Stimulated activated CD4-positive, alpha-beta T cell treated with anti-CD3 and anti-CD28 coated beads, TNF-alpha, amount 100 ng/mL, for 1 hour (primary cell): ENCODE measurements around the gene KRTAP10-3.
"Not testable (repeated sequence)": the region's sequence is repeated elsewhere in the genome, so short reads cannot be mapped to it uniquely, and the experiment has no call there.

Source experiments
- DNase-seq, 3 donors: peaks; one replicate each; pipeline ENCODE4 v3.0.0-alpha.2; 2020; ENCODE audit warnings: low read depth in 3 of 3, low spot score in 1 of 3

KRTAP10-3 gene, protein sequence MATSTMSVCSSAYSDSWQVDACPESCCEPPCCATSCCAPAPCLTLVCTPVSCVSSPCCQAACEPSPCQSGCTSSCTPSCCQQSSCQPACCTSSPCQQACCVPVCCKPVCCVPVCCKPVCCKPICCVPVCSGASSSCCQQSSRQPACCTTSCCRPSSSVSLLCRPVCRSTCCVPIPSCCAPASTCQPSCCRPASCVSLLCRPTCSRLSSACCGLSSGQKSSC

DNA sequence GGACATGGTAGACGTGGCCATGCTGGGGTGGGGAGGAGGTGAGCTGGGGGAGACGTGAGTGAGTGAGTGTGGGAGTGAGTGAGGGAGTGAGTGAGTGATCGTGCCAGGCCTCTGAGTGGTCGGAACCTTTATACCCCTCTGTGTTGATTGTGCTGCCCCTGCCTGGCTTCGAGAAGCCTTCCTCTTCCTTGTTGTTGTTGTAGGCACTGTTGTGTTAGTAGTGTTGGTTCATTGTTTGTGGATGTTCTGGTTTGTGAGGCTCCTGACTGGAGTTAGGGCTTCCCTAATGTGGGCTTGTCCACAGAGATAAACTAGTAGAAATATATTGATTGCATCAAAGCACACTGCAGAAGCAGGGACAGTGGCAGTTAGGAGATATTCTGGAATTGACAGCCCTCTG, at the start of gene KRTAP10-3:
TSS of gene KRTAP10-3 (minus strand) at position 101 of the 400 bp plus-strand sequence. CDS start at position 21, 80 bp downstream.
- DNase-seq: no peak

DNA sequence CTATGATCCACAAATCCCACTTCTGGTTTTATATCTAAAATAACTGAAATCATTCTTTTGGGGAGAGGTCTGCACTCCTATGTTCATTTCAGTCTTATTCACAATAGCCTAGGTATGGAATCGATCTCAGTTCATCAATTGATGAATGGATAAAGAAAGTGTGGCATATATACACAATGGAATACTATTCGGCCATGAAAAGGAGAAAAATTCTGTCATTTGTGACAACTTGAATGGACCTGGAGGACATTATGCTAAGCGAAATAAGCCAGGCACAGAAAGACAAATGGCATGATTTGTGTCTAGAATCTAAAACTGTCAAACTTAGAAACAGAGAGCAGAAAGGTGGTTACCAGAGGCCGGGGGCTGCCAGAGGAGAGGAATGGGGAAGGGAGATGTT, 47.9 kb upstream of the KRTAP10-3 start:
- DNase-seq: no peak

DNA sequence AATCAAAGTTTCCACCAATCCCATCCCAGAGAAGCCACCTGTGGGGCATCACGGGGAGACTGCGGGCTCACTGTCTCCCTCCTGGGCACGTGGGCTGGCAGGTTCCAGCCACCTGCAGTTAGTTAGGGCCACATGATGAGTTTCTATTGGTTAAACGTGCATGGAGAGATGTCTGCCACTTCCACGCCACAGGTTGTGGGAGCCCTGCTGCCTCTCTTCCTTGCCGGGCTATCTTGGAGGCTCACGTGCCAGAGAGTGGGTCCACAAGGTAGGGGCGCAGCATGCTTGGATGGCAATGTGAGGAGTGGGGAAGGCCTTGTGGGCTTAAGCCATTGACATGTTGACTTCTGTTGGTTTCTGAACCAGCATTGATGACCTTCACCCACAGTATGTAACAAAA, 45.3 kb upstream of the KRTAP10-3 start:
- DNase-seq: no peak

DNA sequence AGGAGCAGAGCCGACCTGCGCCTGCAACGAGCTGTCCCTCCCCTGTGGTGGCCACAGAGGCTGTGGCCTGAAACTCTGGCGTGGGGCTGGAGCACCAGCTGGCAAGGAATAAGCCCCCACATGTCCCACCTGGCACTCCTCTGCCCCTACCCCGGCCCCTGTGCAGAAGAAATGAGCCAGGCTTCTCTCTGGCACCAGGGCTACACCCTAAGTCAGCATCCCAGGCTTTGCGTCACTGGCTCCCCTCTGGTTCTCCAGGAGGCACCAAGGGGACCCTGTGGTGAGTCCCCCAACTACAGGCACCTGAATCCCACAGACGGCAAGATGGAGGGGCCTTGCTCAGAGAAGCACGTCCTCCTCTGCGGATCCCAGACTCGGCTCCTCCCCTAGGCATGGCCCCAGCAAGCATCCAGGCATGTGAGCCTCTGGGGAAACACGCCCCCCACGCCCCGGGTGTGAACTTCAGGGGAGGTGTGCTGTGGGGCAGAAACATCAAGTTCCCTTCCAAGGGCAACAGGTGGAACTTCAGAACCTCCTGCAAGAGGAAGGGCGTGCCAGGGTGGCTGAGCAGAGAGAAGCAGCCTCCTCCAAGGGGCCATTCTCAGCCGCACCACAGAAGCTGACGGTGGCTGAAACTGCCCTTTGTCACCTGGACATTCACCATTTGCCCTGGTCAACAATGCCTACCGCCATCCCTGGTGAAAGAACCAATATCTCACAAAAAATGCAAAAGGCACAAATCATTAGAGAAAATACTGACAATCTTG, 44.7 kb upstream of the KRTAP10-3 start:
- DNase-seq: no peak

DNA sequence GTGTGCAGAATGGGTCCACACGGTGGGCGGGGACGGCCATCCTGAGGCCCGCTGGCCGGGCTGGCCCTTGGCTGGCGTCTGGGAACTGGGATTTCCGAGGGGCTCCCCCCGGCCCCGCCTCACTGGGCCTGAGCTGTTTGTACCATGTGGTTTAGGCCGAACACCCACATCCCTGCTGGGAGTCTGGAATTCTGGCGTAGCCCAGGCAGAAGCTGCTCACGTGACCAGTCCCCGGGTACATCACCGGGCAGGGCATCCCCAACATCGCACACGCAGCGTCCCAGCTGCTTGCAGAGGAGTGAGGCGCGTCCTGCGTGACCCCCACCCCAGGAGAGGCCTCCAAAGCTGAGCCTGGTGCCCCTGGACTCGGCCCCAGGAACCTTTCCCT, 43.9 kb upstream of the KRTAP10-3 start:
- DNase-seq: no peak

DNA sequence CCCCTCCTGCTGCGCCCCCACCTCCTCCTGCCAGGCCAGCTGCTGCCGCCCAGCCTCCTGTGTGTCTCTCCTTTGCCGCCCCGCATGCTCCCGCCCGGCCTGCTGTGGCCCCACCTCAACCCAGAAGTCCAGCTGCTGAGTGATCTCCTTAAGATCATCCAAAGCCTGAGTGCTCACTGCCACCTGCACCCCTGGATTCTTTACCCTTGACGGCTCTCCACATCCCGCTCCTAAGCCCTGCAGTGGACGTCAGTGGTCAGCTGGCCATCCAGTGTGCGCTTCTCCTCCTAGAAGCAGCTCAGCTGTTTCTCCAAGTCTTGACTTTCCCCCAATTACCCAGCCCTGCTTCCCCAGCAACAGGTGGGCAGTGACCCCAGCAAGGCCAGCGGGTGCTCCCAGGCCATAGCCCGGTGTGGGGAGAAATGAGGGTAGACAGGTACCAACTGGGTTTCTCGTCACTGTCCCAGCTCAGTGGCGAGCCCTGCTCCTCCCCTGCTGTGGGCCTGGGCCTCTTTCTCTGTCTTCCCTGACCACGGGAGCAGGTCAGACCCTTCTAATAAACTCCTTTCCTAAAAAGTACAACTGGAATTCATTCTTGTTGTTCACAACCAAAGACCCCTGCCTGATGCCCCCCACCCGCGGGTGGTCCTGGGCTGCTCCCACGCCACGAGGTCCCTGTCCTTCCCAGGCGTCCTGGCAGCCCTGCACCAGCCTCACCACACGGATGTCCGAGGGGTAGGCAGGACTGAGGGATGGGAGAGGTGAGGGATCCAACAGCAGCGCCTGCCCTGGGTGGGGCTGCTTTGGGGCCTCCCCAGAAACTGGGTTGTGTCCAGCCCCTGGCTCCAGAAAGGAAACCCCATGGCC, 43.2 kb upstream of the KRTAP10-3 start:
- no peak for DNase-seq

DNA sequence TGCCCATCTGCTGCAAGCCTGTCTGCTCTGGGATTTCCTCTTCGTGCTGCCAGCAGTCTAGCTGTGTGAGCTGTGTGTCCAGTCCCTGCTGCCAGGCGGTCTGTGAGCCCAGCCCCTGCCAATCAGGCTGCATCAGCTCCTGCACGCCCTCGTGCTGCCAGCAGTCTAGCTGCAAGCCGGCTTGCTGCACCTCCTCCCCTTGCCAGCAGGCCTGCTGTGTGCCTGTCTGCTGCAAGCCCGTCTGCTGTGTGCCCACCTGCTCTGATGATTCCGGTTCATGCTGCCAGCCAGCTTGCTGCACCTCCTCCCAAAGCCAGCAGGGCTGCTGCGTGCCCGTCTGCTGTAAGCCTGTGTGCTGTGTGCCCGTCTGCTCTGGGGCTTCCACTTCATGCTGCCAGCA, 42.5 kb upstream of the KRTAP10-3 start:
- not testable (repeated sequence) for DNase-seq

DNA sequence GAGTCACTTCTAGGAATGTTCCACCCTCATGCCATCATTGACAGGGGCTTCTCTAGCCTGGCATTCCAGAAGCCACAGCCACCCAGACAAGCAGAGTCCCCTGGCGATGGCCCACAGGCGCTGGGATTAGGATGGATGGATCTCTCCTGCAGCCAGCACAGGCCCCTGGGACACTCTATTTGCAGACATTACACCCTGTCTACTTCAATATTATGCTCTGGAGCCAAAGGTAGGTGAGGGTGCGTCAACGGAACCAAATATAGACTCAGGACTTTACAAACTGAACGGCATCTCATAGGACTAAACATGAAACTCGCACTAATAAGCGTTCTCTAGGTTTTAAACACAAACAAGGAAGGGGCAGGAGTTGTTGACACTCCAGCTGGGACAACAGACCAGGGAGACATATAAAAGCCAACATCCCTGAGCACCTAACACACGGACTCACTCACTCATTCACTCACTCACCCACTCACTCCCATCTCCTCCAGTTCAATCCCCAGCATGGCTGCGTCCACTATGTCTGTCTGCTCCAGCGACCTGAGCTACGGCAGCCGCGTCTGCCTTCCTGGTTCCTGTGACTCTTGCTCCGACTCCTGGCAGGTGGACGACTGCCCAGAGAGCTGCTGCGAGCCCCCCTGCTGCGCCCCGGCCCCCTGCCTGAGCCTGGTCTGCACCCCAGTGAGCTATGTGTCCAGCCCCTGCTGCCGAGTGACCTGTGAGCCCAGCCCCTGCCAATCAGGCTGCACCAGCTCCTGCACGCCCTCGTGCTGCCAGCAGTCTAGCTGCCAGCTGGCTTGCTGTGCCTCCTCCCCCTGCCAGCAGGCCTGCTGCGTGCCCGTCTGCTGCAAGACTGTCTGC, 41.8 kb upstream of the KRTAP10-3 start, which contains the start of gene KRTAP10-7:
TSS of gene KRTAP10-7 (plus strand) at position 480 of the 861 bp plus-strand sequence. CDS start at position 505, 25 bp downstream.
- not testable (repeated sequence) for DNase-seq

DNA sequence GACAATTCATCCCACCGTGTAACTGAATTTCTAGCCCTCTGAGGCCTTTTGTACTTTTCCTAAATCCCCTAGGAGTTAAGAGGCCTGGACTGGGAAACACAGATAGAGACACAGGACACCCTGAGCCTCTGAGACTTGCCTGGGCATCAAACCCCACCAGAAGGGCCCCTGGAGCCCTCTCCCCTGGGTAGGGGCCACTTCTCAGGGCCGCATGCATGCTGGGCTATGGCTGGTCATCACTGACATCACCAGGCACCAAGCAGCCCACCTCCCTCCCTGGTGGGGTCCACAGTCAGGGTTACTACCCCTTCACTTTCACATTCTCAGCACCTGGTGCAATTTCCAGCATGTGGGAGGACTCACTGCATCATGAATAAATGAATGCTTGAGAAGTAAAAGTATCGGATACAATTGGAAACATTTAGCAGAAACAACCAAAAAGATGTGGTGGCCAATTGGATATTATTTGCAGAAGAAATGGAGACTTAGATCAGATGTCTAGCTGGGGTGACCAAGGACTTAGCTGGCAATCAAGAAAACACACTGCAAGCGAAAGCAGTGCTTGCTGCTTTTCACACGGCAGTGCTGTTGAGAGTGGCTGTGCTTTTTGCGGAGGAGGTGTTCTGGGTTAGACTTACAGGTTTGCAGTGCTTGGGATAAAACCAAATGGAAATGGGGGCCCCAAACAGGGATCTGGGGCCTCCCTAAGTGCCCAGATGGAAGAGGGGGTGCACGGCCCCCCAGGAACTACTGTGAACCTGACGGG, 40.9 kb upstream of the KRTAP10-3 start:
- no peak for DNase-seq

DNA sequence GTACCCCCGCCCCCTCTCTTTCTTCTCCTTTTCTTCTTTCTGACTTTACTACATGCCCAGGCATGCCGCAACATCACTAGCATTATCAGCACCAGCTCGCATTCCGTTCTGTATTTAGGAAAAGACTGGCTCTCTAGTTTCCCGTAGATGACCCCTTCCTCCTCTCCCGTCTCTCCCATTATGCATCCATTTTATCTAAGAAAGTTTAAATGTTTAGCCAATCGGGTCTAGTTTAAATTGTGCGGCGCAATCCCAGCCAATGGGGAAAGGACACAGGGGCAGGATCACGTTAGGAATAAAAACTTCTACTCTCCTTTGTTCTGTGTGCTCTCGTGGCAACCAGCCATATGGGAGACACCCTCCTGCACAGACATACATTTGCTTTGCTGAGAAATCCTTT, 39.5 kb upstream of the KRTAP10-3 start:
- no peak for DNase-seq

DNA sequence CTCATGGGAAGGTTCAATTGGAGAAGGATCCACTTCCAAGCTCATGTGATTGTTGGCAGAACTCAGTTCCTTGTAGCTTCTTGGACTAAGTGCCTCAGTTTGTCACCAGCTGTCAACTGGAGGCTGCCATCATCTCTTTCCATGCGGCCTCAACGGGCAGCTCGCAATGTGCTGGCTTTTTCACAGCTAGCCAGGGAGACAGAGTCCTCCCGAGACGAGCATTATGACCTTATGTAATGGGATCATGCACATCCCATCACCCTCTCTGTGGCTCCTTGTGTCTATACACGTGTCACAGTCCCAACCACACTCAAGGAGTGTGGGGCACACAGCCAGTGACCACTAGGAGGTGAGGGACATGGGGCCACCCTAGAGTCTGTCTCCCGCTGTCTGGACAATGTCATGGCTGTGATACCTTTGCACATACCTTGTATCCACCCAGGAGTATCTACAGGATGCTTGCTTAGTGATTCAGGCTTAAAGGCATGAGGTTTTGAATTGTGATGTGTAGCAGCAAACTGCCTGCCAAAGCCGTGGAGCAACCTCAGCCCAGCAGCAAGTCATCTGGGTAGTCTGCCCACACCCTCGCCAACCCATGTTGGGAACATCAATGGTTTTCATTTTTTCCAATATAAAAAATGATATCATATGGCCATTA, 37.6 kb upstream of the KRTAP10-3 start:
- DNase-seq: no peak

DNA sequence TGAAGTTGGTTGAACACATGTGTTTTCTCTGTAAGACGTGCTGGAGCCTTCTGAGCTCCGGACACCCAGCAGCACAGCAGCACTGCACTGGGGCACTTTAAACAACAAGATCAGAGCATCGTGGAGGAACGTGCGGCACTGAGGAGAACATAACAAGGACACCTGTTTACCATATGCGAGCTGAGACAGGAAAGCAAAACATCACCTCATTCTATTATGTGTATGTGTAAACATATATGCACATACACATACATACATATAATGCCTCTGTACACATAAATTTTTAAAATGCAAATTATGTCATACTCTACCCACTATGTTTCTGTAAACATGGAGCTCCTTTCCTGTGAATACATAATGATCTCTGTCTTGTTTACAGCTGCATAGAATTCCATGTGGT, 36.9 kb upstream of the KRTAP10-3 start:
- no peak for DNase-seq

DNA sequence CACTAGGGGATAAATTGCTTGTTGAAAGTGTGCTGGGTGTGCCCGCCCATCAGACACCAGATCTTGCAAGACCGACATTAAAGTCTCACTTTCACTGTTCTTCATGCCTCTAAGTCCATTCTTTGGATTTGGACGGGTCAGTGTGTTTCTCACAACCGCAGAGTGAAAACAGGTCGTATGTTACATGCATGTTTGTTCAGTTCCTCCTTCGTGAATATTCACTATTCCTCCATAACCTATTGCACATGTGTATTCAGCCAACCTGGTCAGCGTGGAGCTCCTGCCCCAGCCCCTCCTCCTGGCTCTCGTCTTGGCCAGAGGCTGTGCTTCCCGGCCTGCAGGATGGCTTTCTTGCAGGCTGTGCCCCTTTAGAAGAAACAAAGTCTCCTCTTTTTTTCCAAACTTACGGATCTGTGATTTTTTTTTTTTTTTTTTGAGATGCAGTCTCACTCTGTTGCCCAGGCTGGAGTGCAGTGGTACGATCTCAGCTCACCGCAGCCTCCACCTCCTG, 35.9 kb upstream of the KRTAP10-3 start:
- no peak for DNase-seq

DNA sequence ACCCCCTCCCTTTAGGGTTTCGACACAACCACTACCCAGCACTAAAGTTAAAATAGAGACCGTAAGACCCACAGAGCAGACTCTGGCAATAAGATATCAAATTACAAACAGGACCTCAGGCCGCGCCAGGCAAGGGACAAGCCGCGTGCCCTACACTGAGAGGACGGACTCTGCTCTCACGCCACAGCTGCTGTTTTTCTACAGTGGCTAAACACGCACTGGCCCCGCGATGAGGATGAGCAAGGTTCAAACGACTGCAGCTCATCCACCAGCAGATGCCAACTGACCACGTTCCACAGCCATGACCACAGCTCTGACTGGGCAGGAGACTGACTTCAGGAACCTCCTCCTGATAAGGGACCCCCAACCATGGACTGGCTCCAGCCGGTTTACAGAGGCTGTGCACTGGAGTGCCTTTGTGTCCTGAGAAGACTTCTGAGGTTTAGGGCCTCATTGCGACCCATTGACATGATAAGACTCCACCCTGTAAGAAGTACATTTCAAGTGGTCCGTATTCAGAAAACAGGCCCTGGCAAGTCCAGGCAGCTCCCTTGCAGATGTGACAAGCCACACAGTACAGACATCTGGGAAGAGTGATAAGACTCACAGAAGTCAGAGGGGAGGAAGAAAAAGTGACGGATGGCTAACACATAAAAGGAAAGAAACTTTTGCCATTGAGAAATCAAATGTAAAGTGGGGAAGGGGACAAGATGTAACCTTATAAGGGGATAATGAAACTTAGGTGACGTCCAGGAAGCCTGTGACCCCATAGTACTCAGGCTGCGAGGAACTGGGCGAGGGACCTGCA, 35.2 kb upstream of the KRTAP10-3 start:
- no peak for DNase-seq

DNA sequence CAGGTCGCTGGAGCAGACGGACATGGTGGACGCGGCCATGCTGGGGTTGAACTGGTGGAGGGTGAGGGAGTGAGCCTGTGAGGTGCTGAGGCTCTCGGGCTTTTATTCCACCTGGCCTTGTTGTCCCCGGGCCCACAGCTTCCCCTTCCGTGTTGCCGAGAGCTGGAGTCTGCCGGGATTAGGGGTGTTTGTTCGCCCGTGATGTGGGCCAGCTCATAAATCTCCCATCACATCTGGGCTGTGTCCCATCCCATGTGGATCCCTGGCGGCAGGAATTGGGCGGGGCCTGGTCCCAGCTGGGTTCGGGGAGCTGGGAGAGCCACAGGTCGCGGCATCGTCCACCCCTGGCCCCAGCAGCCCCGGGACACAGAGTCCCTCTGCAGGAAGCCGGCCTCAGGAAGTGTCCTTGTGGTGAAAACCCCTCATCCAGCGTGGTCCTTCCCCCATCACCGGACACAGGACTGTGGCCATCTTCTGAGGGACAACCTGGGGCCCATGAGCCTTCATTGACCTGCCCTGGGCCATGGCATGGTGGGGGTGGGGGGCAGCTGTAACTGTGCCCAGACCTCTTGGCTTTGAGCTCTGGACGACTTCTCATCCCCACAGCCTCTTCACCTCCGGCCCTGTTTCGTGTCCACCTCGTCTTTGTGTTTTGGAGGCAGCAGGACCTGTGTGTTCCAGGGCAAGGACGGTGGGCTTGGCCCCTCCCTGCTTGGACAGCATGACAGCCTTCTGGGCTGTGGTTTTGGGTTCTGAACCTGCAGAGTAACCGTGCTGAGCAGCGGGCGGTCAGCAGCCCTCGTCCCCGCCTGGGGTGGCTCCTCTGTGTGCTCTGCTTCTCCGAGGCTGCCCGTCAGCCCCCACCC, 34.1 kb upstream of the KRTAP10-3 start, which contains the start of gene KRTAP10-6:
TSS of gene KRTAP10-6 (minus strand) at position 60 of the 866 bp plus-strand sequence. CDS start at position 39, 21 bp downstream.
- DNase-seq: no peak

DNA sequence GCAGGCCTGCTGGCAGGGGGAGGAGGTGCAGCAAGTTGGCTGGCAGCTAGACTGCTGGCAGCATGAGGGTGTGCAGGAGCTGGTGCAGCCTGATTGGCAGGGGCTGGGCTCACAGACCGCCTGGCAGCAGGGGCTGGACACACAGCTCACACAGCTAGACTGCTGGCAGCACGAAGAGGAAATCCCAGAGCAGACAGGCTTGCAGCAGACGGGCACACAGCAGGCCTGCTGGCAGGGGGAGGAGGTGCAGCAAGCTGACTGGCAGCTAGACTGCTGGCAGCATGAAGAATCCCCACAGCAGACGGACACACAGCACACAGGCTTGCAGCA, 33.2 kb upstream of the KRTAP10-3 start:
- not testable (repeated sequence) for DNase-seq
